Measurements from ENCODE around the gene EXOSC10. TPM values are rescaled to one million over a fixed set of nuclear protein-coding genes. Genes with fewer than 3 reads are reported as not detected.

EXOSC10 gene
- total and polyA plus RNA-seq, 9 of the 15 experiments (the other 6 are each of a cell fraction or from before 2014, with no cell fraction given): 23.4 to 150 (median 105) TPM

DNA sequence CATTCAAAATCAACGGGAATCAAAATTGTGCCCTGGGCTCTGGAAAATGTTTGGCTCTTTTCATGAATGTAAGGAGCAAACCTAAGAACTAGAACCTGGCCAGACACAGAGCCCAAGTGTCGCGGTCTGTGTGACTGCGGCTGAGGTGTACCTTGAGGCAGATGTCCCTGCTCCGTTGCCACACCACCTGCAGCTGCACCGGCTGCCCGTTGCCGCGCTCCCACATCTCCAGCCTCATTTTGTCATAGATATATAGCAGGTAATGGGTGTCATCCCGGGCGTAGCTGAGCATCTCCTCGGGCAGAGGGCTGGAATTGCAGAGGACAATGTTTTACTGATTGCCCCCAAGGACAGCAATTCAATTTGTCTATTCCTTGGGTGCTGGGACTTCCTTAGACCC, 18.7 kb downstream of the EXOSC10 start (continued):
- TF ChIP-seq ZNF764 (CRISPR knock-in tag; IDR thresholded peaks at IDR 0.05; ENCODE audit: low read depth) (no peak), RUNX1 (IDR thresholded peaks at IDR 0.05; ENCODE audit: low read depth) (no peak), PHB (CRISPR knock-in tag; IDR thresholded peaks at IDR 0.05) (no peak), SRSF3 (IDR thresholded peaks at IDR 0.05; ENCODE audit: insufficient read depth, low read length) (no peak), TAF15 (IDR thresholded peaks at IDR 0.05; ENCODE audit: low read depth, low read length) (no peak)
- TF ChIP-seq, protein P1, sequence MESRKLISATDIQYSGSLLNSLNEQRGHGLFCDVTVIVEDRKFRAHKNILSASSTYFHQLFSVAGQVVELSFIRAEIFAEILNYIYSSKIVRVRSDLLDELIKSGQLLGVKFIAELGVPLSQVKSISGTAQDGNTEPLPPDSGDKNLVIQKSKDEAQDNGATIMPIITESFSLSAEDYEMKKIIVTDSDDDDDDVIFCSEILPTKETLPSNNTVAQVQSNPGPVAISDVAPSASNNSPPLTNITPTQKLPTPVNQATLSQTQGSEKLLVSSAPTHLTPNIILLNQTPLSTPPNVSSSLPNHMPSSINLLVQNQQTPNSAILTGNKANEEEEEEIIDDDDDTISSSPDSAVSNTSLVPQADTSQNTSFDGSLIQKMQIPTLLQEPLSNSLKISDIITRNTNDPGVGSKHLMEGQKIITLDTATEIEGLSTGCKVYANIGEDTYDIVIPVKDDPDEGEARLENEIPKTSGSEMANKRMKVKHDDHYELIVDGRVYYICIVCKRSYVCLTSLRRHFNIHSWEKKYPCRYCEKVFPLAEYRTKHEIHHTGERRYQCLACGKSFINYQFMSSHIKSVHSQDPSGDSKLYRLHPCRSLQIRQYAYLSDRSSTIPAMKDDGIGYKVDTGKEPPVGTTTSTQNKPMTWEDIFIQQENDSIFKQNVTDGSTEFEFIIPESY (CRISPR knock-in tag; IDR thresholded peaks at IDR 0.05): no peak
- TF ChIP-seq, protein P2, sequence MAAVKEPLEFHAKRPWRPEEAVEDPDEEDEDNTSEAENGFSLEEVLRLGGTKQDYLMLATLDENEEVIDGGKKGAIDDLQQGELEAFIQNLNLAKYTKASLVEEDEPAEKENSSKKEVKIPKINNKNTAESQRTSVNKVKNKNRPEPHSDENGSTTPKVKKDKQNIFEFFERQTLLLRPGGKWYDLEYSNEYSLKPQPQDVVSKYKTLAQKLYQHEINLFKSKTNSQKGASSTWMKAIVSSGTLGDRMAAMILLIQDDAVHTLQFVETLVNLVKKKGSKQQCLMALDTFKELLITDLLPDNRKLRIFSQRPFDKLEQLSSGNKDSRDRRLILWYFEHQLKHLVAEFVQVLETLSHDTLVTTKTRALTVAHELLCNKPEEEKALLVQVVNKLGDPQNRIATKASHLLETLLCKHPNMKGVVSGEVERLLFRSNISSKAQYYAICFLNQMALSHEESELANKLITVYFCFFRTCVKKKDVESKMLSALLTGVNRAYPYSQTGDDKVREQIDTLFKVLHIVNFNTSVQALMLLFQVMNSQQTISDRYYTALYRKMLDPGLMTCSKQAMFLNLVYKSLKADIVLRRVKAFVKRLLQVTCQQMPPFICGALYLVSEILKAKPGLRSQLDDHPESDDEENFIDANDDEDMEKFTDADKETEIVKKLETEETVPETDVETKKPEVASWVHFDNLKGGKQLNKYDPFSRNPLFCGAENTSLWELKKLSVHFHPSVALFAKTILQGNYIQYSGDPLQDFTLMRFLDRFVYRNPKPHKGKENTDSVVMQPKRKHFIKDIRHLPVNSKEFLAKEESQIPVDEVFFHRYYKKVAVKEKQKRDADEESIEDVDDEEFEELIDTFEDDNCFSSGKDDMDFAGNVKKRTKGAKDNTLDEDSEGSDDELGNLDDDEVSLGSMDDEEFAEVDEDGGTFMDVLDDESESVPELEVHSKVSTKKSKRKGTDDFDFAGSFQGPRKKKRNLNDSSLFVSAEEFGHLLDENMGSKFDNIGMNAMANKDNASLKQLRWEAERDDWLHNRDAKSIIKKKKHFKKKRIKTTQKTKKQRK (IDR thresholded peaks at IDR 0.05; ENCODE audit: borderline replicate concordance, low read depth, low read length): no peak

Measured in K562 (cell line).